SW 1271 (cell line): ENCODE results near the gene PRIMA1.

Experiments
- DNase-seq, 2 experiments: peaks; one replicate each; lab custom pipeline; 2025; lab: John Stamatoyannopoulos, UW

The PRIMA1 gene

GRCh38 chr14:93731753-93732152 is 56.5 kb downstream of the PRIMA1 start:
- no peak for DNase-seq

- DNase-seq, result no peak
Observed at GRCh38 chr14:93729993-93730392, 58.3 kb downstream of the PRIMA1 start.

- no peak for DNase-seq
Observed at GRCh38 chr14:93728651-93729016, 59.7 kb downstream of the PRIMA1 start.

- no peak for DNase-seq
Observed at GRCh38 chr14:93727917-93728650, 60.2 kb downstream of the PRIMA1 start.

- DNase-seq, result no peak
Observed at GRCh38 chr14:93727039-93727740, 61.1 kb downstream of the PRIMA1 start.

- DNase-seq, result no peak
Observed at GRCh38 chr14:93725993-93726392, 62.3 kb downstream of the PRIMA1 start.

- no peak for DNase-seq
Observed at GRCh38 chr14:93725002-93725582, 63.2 kb downstream of the PRIMA1 start.

- DNase-seq, result no peak
Observed at GRCh38 chr14:93723001-93723400, 65.3 kb downstream of the PRIMA1 start.

- no peak for DNase-seq
Observed at GRCh38 chr14:93720981-93721483, 67.3 kb downstream of the PRIMA1 start.

- DNase-seq, result no peak
Observed at GRCh38 chr14:93720076-93720815, 68.0 kb downstream of the PRIMA1 start.

GRCh38 chr14:93719256-93719655 is 69.0 kb downstream of the PRIMA1 start:
- DNase-seq, result no peak

- no peak for DNase-seq
Observed at GRCh38 chr14:93717668-93718320, 70.5 kb downstream of the PRIMA1 start.

- no peak for DNase-seq
Observed at GRCh38 chr14:93716746-93717667, 71.3 kb downstream of the PRIMA1 start.

- no peak for DNase-seq
Observed at GRCh38 chr14:93716002-93716745, 72.1 kb downstream of the PRIMA1 start.

GRCh38 chr14:93715279-93715927 is 72.9 kb downstream of the PRIMA1 start:
- no peak for DNase-seq

- no peak for DNase-seq
Observed at GRCh38 chr14:93714605-93715004, 73.7 kb downstream of the PRIMA1 start.

GRCh38 chr14:93713726-93714405 is 74.4 kb downstream of the PRIMA1 start:
- DNase-seq, result no peak

- DNase-seq, result no peak
Observed at GRCh38 chr14:93712838-93713724, 75.2 kb downstream of the PRIMA1 start.
